Measurements from ENCODE around the gene PRKD1. TPM values are rescaled to one million over a fixed set of nuclear protein-coding genes. Genes with fewer than 3 reads are reported as not detected.

Gene PRKD1
- total and polyA plus RNA-seq, 2 donors (not counting 1 experiment from before 2014, with no cell fraction given): 0.03 to 4.3 TPM

GRCh38 chr14:29821242-29821641 lies 106.4 kb downstream of the PRKD1 start:
- Histone ChIP-seq H2AFZ (ENCODE audit: insufficient read depth, low read depth, low read length, poor library complexity, severe bottlenecking) (no peak overlapping the region), H3K9me3 (ENCODE audit: control extremely low read depth in 1 of 3, control insufficient read depth in 2 of 3, insufficient read depth in 1 of 3, low read length in 2 of 3) (no peaks in the 10 kb centered on the region), H3K9ac (ENCODE audit: low read length) (no peak overlapping the region), H3K4me1 (ENCODE audit: control insufficient read depth in 2 of 2, insufficient read depth in 2 of 2, low read length in 2 of 2) (no peaks in the 10 kb centered on the region), H3K36me3 (replicated peaks in 1 of 2; ENCODE audit: control extremely low read depth in 1 of 2, control insufficient read depth in 1 of 2, extremely low read depth in 1 of 2, insufficient read depth in 2 of 2, low read length in 1 of 2) (no peaks in the 10 kb centered on the region), H3K27ac (ENCODE audit: low read length in 2 of 2) (no peak overlapping the region), H3K4me2 (replicated peaks; ENCODE audit: low read depth, low read length, poor library complexity, severe bottlenecking) (no peak overlapping the region), H4K20me1 (ENCODE audit: control insufficient read depth, insufficient read depth, low read length, poor library complexity, severe bottlenecking) (no peaks in the 10 kb centered on the region), H3K79me2 (ENCODE audit: control insufficient read depth, insufficient read depth, low read length) (no peaks in the 10 kb centered on the region), H3K27me3 (replicated peaks in 1 of 4; ENCODE audit: control extremely low read depth in 1 of 4, control insufficient read depth in 3 of 4, insufficient read depth in 4 of 4, low read length in 3 of 4) (no peaks in the 10 kb centered on the region), H3K4me3 (ENCODE audit: control extremely low read depth in 1 of 5, extremely low read depth in 1 of 5, insufficient read depth in 1 of 5, low read depth in 2 of 5, low read length in 4 of 5) (no peak overlapping the region)
- no peak for TF ChIP-seq EZH2 (IDR thresholded peaks at IDR 0.05; ENCODE audit: borderline replicate concordance, insufficient read depth, low read depth, low read length, poor library complexity, severe bottlenecking)
- TF ChIP-seq CTCF (IDR thresholded peaks at IDR 0.05): no peak
- no peak overlapping the region for H3K4me3 Mint-ChIP-seq
- ChIA-PET CTCF (no interaction called here), POLR2A (no interaction called here)
- H3K9me3 Mint-ChIP-seq (ENCODE audit: insufficient read depth): no peaks in the 10 kb centered on the region
- intact Hi-C loops (cut with micrococcal nuclease): no loop called here
- ATAC-seq (ENCODE audit: low read depth) (no peak), DNase-seq (no peak)
- no peaks in the 10 kb centered on the region for H3K27me3 Mint-ChIP-seq
- whole genome bisulfite sequencing (ENCODE audit: insufficient coverage): no CpG with 5 or more reads among the region's 2 CpGs
- H3K4me1 Mint-ChIP-seq: no peaks in the 10 kb centered on the region
- no peak overlapping the region for H3K27ac Mint-ChIP-seq

- no peaks in the 10 kb centered on the region for H3K4me1 ChIP-seq (ENCODE audit: control insufficient read depth in 2 of 2, insufficient read depth in 2 of 2, low read length in 2 of 2)
- H3K4me1 Mint-ChIP-seq: no peaks in the 10 kb centered on the region
- CTCF ChIA-PET: interaction anchor here (0.6 kb wide), 1 partner anchor 441 kb away, joined by 3 read pairs; no protein-coding TSS in a partner anchor
- WGBS (ENCODE audit: insufficient coverage): no CpG with 5 or more reads among the region's 1 CpG
- H3K9ac ChIP-seq (ENCODE audit: low read length): no peak overlapping the region
- H2AFZ ChIP-seq (ENCODE audit: insufficient read depth, low read depth, low read length, poor library complexity, severe bottlenecking): no peak overlapping the region
- no peak overlapping the region for H3K4me3 ChIP-seq (ENCODE audit: control extremely low read depth in 1 of 5, extremely low read depth in 1 of 5, insufficient read depth in 1 of 5, low read depth in 2 of 5, low read length in 4 of 5)
- H3K4me2 ChIP-seq (replicated peaks; ENCODE audit: low read depth, low read length, poor library complexity, severe bottlenecking): no peak overlapping the region
- no peaks in the 10 kb centered on the region for H3K36me3 ChIP-seq (replicated peaks in 1 of 2; ENCODE audit: control extremely low read depth in 1 of 2, control insufficient read depth in 1 of 2, extremely low read depth in 1 of 2, insufficient read depth in 2 of 2, low read length in 1 of 2)
- POLR2A ChIA-PET: no interaction called here
- ATAC-seq (ENCODE audit: low read depth) (no peak), DNase-seq (no peak)
- intact Hi-C loops (cut with micrococcal nuclease): no loop called here
- no peak for TF ChIP-seq CTCF (IDR thresholded peaks at IDR 0.05)
- TF ChIP-seq EZH2 (IDR thresholded peaks at IDR 0.05; ENCODE audit: borderline replicate concordance, insufficient read depth, low read depth, low read length, poor library complexity, severe bottlenecking): no peak
- H3K9me3 ChIP-seq (ENCODE audit: control extremely low read depth in 1 of 3, control insufficient read depth in 2 of 3, insufficient read depth in 1 of 3, low read length in 2 of 3): no peaks in the 10 kb centered on the region
- H3K27me3 ChIP-seq (replicated peaks in 1 of 4; ENCODE audit: control extremely low read depth in 1 of 4, control insufficient read depth in 3 of 4, insufficient read depth in 4 of 4, low read length in 3 of 4): no peaks in the 10 kb centered on the region
- H3K9me3 Mint-ChIP-seq (ENCODE audit: insufficient read depth): no peaks in the 10 kb centered on the region
- no peaks in the 10 kb centered on the region for H3K79me2 ChIP-seq (ENCODE audit: control insufficient read depth, insufficient read depth, low read length)
- H3K4me3 Mint-ChIP-seq: no peak overlapping the region
- H3K27me3 Mint-ChIP-seq: no peaks in the 10 kb centered on the region
- H3K27ac Mint-ChIP-seq: no peak overlapping the region
- H3K27ac ChIP-seq (ENCODE audit: low read length in 2 of 2): no peak overlapping the region
- no peaks in the 10 kb centered on the region for H4K20me1 ChIP-seq (ENCODE audit: control insufficient read depth, insufficient read depth, low read length, poor library complexity, severe bottlenecking)
Measured at GRCh38 chr14:29820785-29821184, 106.9 kb downstream of the PRKD1 start.
